ENCODE data around the gene SCN4B.

DNA sequence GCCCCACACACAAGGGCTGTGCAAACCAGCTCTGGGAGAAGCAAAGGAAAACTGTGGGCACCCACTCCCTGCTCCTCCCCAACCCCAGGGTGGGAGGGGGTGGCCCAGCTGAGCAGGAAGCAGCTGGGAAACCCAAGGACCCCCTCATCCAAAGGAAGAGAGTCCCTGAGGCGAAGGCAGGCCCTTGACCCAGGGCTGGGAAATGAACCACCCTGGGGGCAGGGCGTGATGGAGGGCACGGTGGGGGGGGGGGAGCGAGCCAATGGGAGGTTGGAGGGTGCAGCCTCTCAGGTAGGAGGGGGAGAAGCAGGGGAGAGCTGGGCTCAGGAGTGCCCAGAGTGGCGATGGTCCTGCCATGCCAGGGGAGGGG lies 16.8 kb downstream of the SCN4B start:
- TF ChIP-seq, protein P1, sequence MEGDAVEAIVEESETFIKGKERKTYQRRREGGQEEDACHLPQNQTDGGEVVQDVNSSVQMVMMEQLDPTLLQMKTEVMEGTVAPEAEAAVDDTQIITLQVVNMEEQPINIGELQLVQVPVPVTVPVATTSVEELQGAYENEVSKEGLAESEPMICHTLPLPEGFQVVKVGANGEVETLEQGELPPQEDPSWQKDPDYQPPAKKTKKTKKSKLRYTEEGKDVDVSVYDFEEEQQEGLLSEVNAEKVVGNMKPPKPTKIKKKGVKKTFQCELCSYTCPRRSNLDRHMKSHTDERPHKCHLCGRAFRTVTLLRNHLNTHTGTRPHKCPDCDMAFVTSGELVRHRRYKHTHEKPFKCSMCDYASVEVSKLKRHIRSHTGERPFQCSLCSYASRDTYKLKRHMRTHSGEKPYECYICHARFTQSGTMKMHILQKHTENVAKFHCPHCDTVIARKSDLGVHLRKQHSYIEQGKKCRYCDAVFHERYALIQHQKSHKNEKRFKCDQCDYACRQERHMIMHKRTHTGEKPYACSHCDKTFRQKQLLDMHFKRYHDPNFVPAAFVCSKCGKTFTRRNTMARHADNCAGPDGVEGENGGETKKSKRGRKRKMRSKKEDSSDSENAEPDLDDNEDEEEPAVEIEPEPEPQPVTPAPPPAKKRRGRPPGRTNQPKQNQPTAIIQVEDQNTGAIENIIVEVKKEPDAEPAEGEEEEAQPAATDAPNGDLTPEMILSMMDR (IDR thresholded peaks at IDR 0.05): no peak
- no peak for TF ChIP-seq POLR2A (IDR thresholded peaks at IDR 0.05)
